H9 (cell line): ENCODE data around the gene MEIOSIN. TPM values are rescaled to one million over a fixed set of nuclear protein-coding genes. Genes with fewer than 3 reads are reported as not detected.
A peak's percentile ranks its signal among the peaks of the same experiment; 100 is the strongest.

Experiments
- DNase-seq: peaks from one replicate; pipeline ENCODE4 v3.0.0-alpha.2; 2017
- H2AFZ ChIP-seq: one replicate; pipeline ENCODE4 v1.6.1; 2013; ENCODE audit warnings: mild to moderate bottlenecking, low read length, control low read depth, moderate library complexity
- H2AK5ac ChIP-seq: 2 replicates; pipeline ENCODE4 v1.6.1; 2013; ENCODE audit warnings: low read length, control low read depth, mixed read lengths; ENCODE audit not compliant: insufficient read length
- H2BK120ac ChIP-seq: one replicate; pipeline ENCODE4 v1.6.1; 2013; ENCODE audit warnings: low read depth, mild to moderate bottlenecking, low read length, control low read depth, inconsistent platforms; ENCODE audit not compliant: poor library complexity, severe bottlenecking
- H2BK12ac ChIP-seq: 2 replicates; pipeline ENCODE4 v1.6.1; 2013; ENCODE audit warnings: low read length, control low read depth, mixed read lengths, low read depth; ENCODE audit not compliant: insufficient read length
- H2BK15ac ChIP-seq: 2 replicates; pipeline ENCODE4 v1.6.1; 2013; ENCODE audit warnings: low read depth, low read length, control low read depth
- H2BK20ac ChIP-seq: one replicate; pipeline ENCODE4 v1.6.1; 2013; ENCODE audit warnings: low read depth, mild to moderate bottlenecking, low read length, control low read depth, inconsistent platforms; ENCODE audit not compliant: poor library complexity, severe bottlenecking
- H2BK5ac ChIP-seq: 2 replicates; pipeline ENCODE4 v1.6.1; 2013; ENCODE audit warnings: low read length, control low read depth, mixed read lengths; ENCODE audit not compliant: insufficient read length
- H3K14ac ChIP-seq: 2 replicates; pipeline ENCODE4 v1.6.1; 2013; ENCODE audit warnings: low read length, control low read depth; ENCODE audit not compliant: insufficient read depth
- H3K18ac ChIP-seq: 2 replicates; pipeline ENCODE4 v1.6.1; 2013; ENCODE audit warnings: low read depth, mild to moderate bottlenecking, mixed read lengths, low read length, control low read depth; ENCODE audit not compliant: insufficient read length
- H3K23ac ChIP-seq: 2 replicates; pipeline ENCODE4 v1.6.1; 2013; ENCODE audit warnings: low read length, control low read depth, mixed read lengths, low read depth; ENCODE audit not compliant: insufficient read length
- H3K23me2 ChIP-seq: 2 replicates; pipeline ENCODE4 v1.6.1; 2013; ENCODE audit warnings: low read depth, mild to moderate bottlenecking, mixed read lengths, low read length, control low read depth; ENCODE audit not compliant: insufficient read length, poor library complexity, severe bottlenecking
- H3K27ac ChIP-seq: 2 replicates; pipeline ENCODE4 v1.5.1; 2013; ENCODE audit warnings: low read length, control low read depth, mixed read lengths, low read depth; ENCODE audit not compliant: insufficient read length
- H3K27me3 ChIP-seq: 2 replicates; pipeline ENCODE4 v1.6.1; 2013; ENCODE audit warnings: low read length, control low read depth, inconsistent platforms; ENCODE audit not compliant: insufficient read depth
- H3K4ac ChIP-seq: 2 replicates; pipeline ENCODE4 v1.6.1; 2013; ENCODE audit warnings: low read depth, mild to moderate bottlenecking, control low read depth, inconsistent platforms, low read length, moderate library complexity
- H3K4me1 ChIP-seq: 2 replicates; pipeline ENCODE4 v1.6.1; 2013; ENCODE audit warnings: low read length, control low read depth, inconsistent platforms; ENCODE audit not compliant: insufficient read depth
- H3K4me2 ChIP-seq: 2 replicates; pipeline ENCODE4 v1.6.1; 2013; ENCODE audit warnings: low read length, control low read depth, mixed read lengths; ENCODE audit not compliant: insufficient read length, insufficient read depth
- H3K56ac ChIP-seq: 2 replicates; pipeline ENCODE4 v1.6.1; 2013; ENCODE audit warnings: low read depth, mild to moderate bottlenecking, mixed read lengths, low read length, control low read depth; ENCODE audit not compliant: insufficient read length
- H3K79me1 ChIP-seq: 2 replicates; pipeline ENCODE4 v1.6.1; 2013; ENCODE audit warnings: low read depth, mild to moderate bottlenecking, moderate library complexity, low read length, control low read depth, inconsistent platforms; ENCODE audit not compliant: insufficient read depth, poor library complexity, severe bottlenecking
- H3K79me2 ChIP-seq: 2 replicates; pipeline ENCODE4 v1.6.1; 2013; ENCODE audit warnings: low read length, control low read depth, inconsistent platforms; ENCODE audit not compliant: insufficient read depth
- H3K9ac ChIP-seq: 2 replicates; pipeline ENCODE4 v1.6.1; 2013; ENCODE audit warnings: low read length, control low read depth, mixed read lengths; ENCODE audit not compliant: insufficient read length; ENCODE audit errors: extremely low read depth
- H3K9me3 ChIP-seq: one replicate; pipeline ENCODE4 v1.6.1; 2013; ENCODE audit warnings: low read depth, low read length, inconsistent platforms; ENCODE audit not compliant: control insufficient read depth
- H3T11ph ChIP-seq: one replicate; pipeline ENCODE4 v1.6.1; 2013; ENCODE audit warnings: mild to moderate bottlenecking, low read length, control low read depth, inconsistent platforms
- H4K20me1 ChIP-seq: one replicate; pipeline ENCODE4 v1.6.1; 2013; ENCODE audit not compliant: control insufficient read depth, insufficient read length, insufficient read depth
- H4K5ac ChIP-seq: 2 replicates; pipeline ENCODE4 v1.6.1; 2013; ENCODE audit warnings: low read depth, mild to moderate bottlenecking, mixed read lengths, low read length, control low read depth; ENCODE audit not compliant: insufficient read length
- H4K8ac ChIP-seq: replicated peaks from 2 replicates; pipeline ENCODE4 v1.6.1; 2013; ENCODE audit warnings: low read length, control low read depth, mixed read lengths, low read depth; ENCODE audit not compliant: insufficient read length
- H4K91ac ChIP-seq: 2 replicates; pipeline ENCODE4 v1.6.1; 2013; ENCODE audit warnings: low read depth, mild to moderate bottlenecking, moderate library complexity, mixed read lengths, low read length, control low read depth; ENCODE audit not compliant: insufficient read length
- H3K27ac Mint-ChIP-seq, 3 experiments: 2 replicates in 2 of 3; 3 replicates in 1 of 3; pipeline ENCODE4 v1.8.0; 2020 to 2021; ENCODE audit warnings: mixed read lengths in 3 of 3, mild to moderate bottlenecking in 1 of 3, moderate library complexity in 1 of 3
- H3K27me3 Mint-ChIP-seq: 2 replicates; pipeline ENCODE4 v1.8.0; 2021; ENCODE audit warnings: low read depth, mild to moderate bottlenecking, moderate library complexity, mixed read lengths
- H3K36me3 Mint-ChIP-seq, 3 experiments: 2 replicates in 2 of 3; 3 replicates in 1 of 3; pipeline ENCODE4 v1.8.0; 2020 to 2021; ENCODE audit warnings: low read depth in 3 of 3, mixed read lengths in 3 of 3; ENCODE audit not compliant: insufficient read depth in 1 of 3
- H3K4me1 Mint-ChIP-seq, 2 experiments: 2 replicates each; pipeline ENCODE4 v1.8.0; 2020; ENCODE audit warnings: mixed read lengths in 2 of 2
- H3K4me3 Mint-ChIP-seq, 2 experiments: 2 replicates in 1 of 2; 3 replicates in 1 of 2; pipeline ENCODE4 v1.8.0; 2020 to 2021; ENCODE audit warnings: mild to moderate bottlenecking in 2 of 2, mixed read lengths in 2 of 2, moderate library complexity in 1 of 2
- H3K9me3 Mint-ChIP-seq, 2 experiments: 2 replicates in 1 of 2; 3 replicates in 1 of 2; pipeline ENCODE4 v1.8.0; 2020; ENCODE audit warnings: mild to moderate bottlenecking in 2 of 2, mixed read lengths in 2 of 2, moderate library complexity in 1 of 2
- CTCF ChIP-seq: fragments of 200-600 bp; sonication (generic); conservative IDR thresholded peaks from 3 replicates; pipeline ENCODE4 v1.8.0; 2021; ENCODE audit warnings: antibody characterized with exemption, mild to moderate bottlenecking
- WGBS: extraction: QIAGEN DNeasy Blood & Tissue Kit; methylation state at CpG from one replicate; pipeline ENCODE4 v1.1.7; 2013; ENCODE audit warnings: missing lambda C conversion rate, low lambda C conversion rate, mixed read lengths; ENCODE audit not compliant: insufficient read length; ENCODE audit errors: extremely low coverage; 5-methylcytosine and 5-hydroxymethylcytosine counted together
- total RNA-seq: library from RNA; stranded (reverse); gene quantifications from 2 replicates; pipeline ENCODE4 v1.2.1, GENCODE V29; 2021

MEIOSIN gene
- total RNA-seq, 1 experiment from 2014 or later, result not detected

- peak overlapping the region; percentile 21 for H3K18ac ChIP-seq
- Mint-ChIP-seq H3K9me3 (no peaks in the 10 kb centered on the region; a peak in 1 of 5 replicates), H3K4me1 (peaks cover 13 to 34% of the 10 kb centered on the region in 2 experiments), H3K36me3 (peaks cover 0 to 6% (median 0%) of the 10 kb centered on the region in 3 experiments; a peak in 2 of 7 replicates), H3K27ac (no peak overlapping the region), H3K4me3 (peak overlapping the region; percentile 91 to 94), H3K27me3 (peaks cover 9% of the 10 kb centered on the region)
- no peak overlapping the region for H4K91ac ChIP-seq
- DNase-seq, result no peak
- H3K9me3 ChIP-seq, result no peaks in the 10 kb centered on the region
- H3T11ph ChIP-seq, result no peak overlapping the region
- H3K79me2 ChIP-seq, result no peaks in the 10 kb centered on the region
- no peak for TF ChIP-seq CTCF
- H3K79me1 ChIP-seq, result no peaks in the 10 kb centered on the region
- peaks cover 20% of the 10 kb centered on the region for H3K23me2 ChIP-seq
- no peak overlapping the region for H2AK5ac ChIP-seq
- H2BK15ac ChIP-seq, result no peak overlapping the region
- no peak overlapping the region for H2BK12ac ChIP-seq
- H3K27me3 ChIP-seq, result no peaks in the 10 kb centered on the region
- no peak overlapping the region for H2BK120ac ChIP-seq
- H3K4me2 ChIP-seq, result peak overlapping the region; percentile 72
- no peak overlapping the region for H4K8ac ChIP-seq
- no peak overlapping the region for H3K9ac ChIP-seq
- no peak overlapping the region for H2BK20ac ChIP-seq
- peak overlapping the region; percentile 64 for H3K14ac ChIP-seq
- H2AFZ ChIP-seq, result no peak overlapping the region
- no peaks in the 10 kb centered on the region for H4K20me1 ChIP-seq
- H2BK5ac ChIP-seq, result no peak overlapping the region
- no CpG with 5 or more reads among the region's 24 CpGs for WGBS
- H4K5ac ChIP-seq, result no peak overlapping the region
- H3K4ac ChIP-seq, result no peak overlapping the region
- no peak overlapping the region for H3K27ac ChIP-seq
- H3K56ac ChIP-seq, result no peak overlapping the region
- H3K4me1 ChIP-seq, result peaks cover 3% of the 10 kb centered on the region; the same call in 1 of the 2 replicates
- no peak overlapping the region for H3K23ac ChIP-seq
Measured at GRCh38 chr19:45766869-45767346, 33.7 kb downstream of the MEIOSIN start.
